Effector memory CD4-positive, alpha-beta T cell (primary cell): ENCODE results near the gene CD28.
A peak's percentile ranks its signal among the peaks of the same experiment; 100 is the strongest.

Experiments used
- DNase-seq, 3 donors: peaks; one replicate each; pipeline ENCODE4 v3.0.0-alpha.2; 2020
- H3K27ac ChIP-seq: 2 replicates; pipeline ENCODE4 v1.7.0; 2013; ENCODE audit warnings: mild to moderate bottlenecking, low read length, moderate library complexity; ENCODE audit not compliant: insufficient read depth, poor library complexity, severe bottlenecking
- H3K27me3 ChIP-seq: replicated peaks from 2 replicates; pipeline ENCODE4 v1.7.0; 2013; ENCODE audit warnings: mild to moderate bottlenecking, low read length; ENCODE audit not compliant: insufficient read depth, control insufficient read depth, poor library complexity, severe bottlenecking
- H3K36me3 ChIP-seq: 2 replicates; pipeline ENCODE4 v1.7.0; 2013; ENCODE audit warnings: mild to moderate bottlenecking, low read length, moderate library complexity; ENCODE audit not compliant: control insufficient read depth, insufficient read depth
- H3K4me1 ChIP-seq: 2 replicates; pipeline ENCODE4 v1.7.0; 2013; ENCODE audit warnings: low read length, mild to moderate bottlenecking; ENCODE audit not compliant: control insufficient read depth, insufficient read depth, poor library complexity, severe bottlenecking
- H3K4me3 ChIP-seq: 2 replicates; pipeline ENCODE4 v1.7.0; 2013; ENCODE audit warnings: low read length, low read depth, mild to moderate bottlenecking; ENCODE audit not compliant: insufficient read depth, poor library complexity, severe bottlenecking
- H3K9me3 ChIP-seq: 2 replicates; pipeline ENCODE4 v1.7.0; 2013; ENCODE audit warnings: mild to moderate bottlenecking, low read length, moderate library complexity; ENCODE audit not compliant: control insufficient read depth

CD28 gene

GRCh38 chr2:203721781-203722300 is 15.4 kb downstream of the CD28 start:
- Histone ChIP-seq H3K27ac (peak overlapping the region; percentile 70), H3K36me3 (peaks cover 3% of the 10 kb centered on the region), H3K27me3 (no peaks in the 10 kb centered on the region), H3K4me1 (peaks cover 55% of the 10 kb centered on the region), H3K4me3 (no peak overlapping the region), H3K9me3 (no peaks in the 10 kb centered on the region)
- no peak for DNase-seq

- H3K4me1 ChIP-seq, result peaks cover 50% of the 10 kb centered on the region
- no peak for DNase-seq
- peak overlapping the region; percentile 70 for H3K27ac ChIP-seq
- peaks cover 3% of the 10 kb centered on the region for H3K36me3 ChIP-seq
- H3K27me3 ChIP-seq, result no peaks in the 10 kb centered on the region
- no peaks in the 10 kb centered on the region for H3K9me3 ChIP-seq
- no peak overlapping the region for H3K4me3 ChIP-seq
These were observed 16.0 kb downstream of the CD28 start for GRCh38 chr2:203722411-203722810.

DNA sequence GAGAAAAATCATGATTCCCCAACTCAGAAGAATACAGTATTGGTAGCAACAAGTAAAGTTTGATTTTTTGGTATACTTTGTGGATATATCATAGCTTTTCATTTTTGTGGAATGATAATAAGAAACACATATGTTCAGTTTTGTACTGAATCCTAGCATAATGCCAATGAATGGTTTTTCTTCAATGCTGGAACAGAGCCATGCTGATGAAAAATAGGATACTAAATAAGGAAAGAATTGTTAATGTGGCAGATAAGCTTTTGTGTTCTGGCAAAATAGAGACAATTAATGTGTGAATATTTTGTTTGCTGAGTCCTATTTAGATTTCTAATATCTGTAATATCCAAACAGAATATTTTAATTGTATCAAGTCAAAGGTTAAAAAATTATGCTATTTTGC is 21.9 kb downstream of the CD28 start:
- Histone ChIP-seq H3K27me3 (no peaks in the 10 kb centered on the region), H3K4me1 (peaks cover 52% of the 10 kb centered on the region), H3K27ac (no peak overlapping the region), H3K9me3 (no peaks in the 10 kb centered on the region), H3K36me3 (peaks cover 36% of the 10 kb centered on the region), H3K4me3 (no peak overlapping the region)
- no peak for DNase-seq

- DNase-seq, result no peak
- Histone ChIP-seq H3K4me3 (no peak overlapping the region), H3K36me3 (peaks cover 49% of the 10 kb centered on the region), H3K9me3 (no peaks in the 10 kb centered on the region), H3K27me3 (no peaks in the 10 kb centered on the region), H3K4me1 (peaks cover 58% of the 10 kb centered on the region), H3K27ac (no peak overlapping the region)
These were observed 23.8 kb downstream of the CD28 start for GRCh38 chr2:203730076-203730729.

- Histone ChIP-seq H3K36me3 (peaks cover 56% of the 10 kb centered on the region), H3K27ac (peak overlapping the region; percentile 28), H3K27me3 (no peaks in the 10 kb centered on the region), H3K9me3 (no peaks in the 10 kb centered on the region), H3K4me1 (peaks cover 56% of the 10 kb centered on the region), H3K4me3 (no peak overlapping the region)
- DNase-seq, result no peak
These were observed 24.4 kb downstream of the CD28 start for GRCh38 chr2:203730883-203731282.

DNA sequence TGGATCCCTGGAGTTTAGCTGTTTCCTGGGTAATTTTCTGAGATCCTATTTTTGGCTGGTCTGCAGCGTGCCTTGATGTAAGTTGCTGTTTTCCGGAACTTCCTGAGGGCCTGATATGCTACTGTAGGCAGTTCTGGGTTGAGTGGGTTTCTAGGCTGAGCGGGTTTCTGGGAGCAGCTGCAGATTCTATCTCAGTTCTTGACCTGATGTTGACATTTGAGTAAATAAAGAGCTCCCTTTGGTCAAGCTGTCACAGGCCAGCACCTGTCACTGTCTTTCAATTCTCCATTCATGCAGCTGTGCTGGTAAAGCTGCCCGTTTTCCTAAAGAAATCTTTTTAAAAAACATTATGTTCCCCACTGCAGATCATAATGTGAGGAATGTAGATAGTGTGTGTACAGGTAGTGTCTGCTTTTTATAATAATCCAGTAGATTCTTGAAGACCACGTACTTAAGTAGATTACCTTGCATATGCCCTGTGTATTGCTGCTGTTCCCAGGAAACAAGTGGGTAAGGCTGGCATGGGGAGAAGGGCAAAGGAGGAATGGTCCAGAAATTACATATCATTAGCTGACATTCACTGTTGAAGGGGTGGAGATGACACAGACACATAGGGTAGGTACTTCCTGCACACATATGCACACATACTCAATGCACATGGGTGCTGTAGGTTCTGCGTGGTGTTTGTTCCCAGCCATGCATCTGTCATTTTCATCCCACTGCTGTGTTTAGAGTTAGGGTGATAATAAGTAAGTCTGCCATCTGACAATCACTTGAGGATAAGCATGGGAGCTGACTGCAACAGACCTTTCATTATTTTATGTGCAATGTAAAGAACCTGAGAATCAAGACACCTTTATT is 25.9 kb downstream of the CD28 start:
- no peak for DNase-seq
- Histone ChIP-seq H3K9me3 (no peaks in the 10 kb centered on the region), H3K36me3 (peaks cover 62% of the 10 kb centered on the region), H3K27me3 (no peaks in the 10 kb centered on the region), H3K4me3 (no peak overlapping the region), H3K4me1 (peaks cover 64% of the 10 kb centered on the region), H3K27ac (peak overlapping the region; percentile 39)

DNA sequence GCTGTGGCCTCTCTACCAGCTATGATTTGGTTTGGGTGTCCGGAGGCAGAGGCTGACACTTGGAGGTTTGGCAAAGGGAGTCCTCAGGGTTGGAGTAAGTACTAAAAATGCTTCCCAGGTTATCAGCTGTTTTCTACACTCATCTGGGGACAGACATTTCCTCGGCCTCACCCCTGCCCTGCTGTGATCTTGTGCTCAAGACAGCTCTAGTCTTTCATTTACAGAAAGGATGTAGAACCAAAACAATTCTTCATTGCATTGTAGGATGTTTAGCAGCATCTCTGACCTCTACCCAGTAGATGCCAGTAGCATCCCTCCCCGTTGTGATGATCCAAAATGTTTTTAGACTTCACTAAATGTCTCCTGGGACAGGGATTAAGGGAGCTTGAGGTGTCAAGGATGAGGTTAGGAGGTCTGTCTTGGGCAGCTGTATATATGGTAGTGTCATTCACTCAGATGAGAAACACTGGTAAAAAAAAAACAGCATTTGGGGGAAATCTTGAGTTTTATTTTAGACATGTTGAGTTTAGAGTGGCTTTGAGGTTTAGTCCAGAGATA is 26.6 kb downstream of the CD28 start:
- H3K27me3 ChIP-seq, result no peaks in the 10 kb centered on the region
- H3K4me1 ChIP-seq, result peaks cover 71% of the 10 kb centered on the region
- H3K4me3 ChIP-seq, result no peak overlapping the region
- H3K36me3 ChIP-seq, result peaks cover 62% of the 10 kb centered on the region
- H3K9me3 ChIP-seq, result no peaks in the 10 kb centered on the region
- no peak for DNase-seq
- peak overlapping the region; percentile 11 for H3K27ac ChIP-seq

DNA sequence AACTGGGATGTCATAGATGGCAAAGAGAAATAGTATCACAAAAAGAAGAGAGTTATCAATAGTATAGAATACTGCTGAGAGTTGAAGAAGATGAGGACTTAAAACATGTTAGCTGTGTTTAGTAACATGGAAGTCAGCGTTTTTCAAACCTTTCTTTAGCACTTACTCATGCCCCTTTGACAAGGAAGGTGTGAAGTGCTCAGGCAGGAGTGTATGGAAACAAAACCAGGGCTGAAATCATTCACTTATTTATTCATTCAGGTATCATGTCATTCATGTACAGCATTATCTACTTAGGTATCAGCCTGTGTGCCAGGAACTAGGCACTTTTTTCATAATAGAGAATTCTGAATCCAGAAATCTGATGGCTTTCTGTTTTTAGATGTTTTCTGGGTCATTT is 27.2 kb downstream of the CD28 start:
- DNase-seq, result no peak
- H3K36me3 ChIP-seq, result peaks cover 61% of the 10 kb centered on the region

DNA sequence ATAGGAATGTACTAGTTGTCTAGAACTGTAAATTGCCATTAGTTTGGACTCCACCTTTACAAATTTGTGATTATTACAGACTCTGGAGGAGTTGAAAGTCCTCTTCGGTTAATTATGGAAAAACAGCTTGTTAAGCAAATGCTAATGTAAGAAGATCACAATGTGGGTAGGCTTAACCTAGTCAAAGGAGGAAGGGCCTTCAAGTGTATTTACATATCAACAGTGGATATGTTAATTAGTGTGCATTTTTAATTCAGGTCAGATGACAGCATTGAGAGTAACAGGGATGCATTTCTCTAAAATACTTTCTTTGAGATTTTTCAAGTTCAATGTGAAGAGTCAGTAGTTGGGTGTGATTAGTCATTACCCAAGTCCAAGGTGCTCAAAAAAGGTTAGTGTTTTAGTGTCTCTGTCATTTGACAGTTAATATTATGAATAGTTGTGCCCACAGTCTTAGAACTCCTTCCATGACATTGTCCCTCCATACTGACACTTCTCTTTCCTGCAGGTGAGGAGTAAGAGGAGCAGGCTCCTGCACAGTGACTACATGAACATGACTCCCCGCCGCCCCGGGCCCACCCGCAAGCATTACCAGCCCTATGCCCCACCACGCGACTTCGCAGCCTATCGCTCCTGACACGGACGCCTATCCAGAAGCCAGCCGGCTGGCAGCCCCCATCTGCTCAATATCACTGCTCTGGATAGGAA is 28.0 kb downstream of the CD28 start:
- no peak for DNase-seq
- no peaks in the 10 kb centered on the region for H3K9me3 ChIP-seq
- H3K27ac ChIP-seq, result peak overlapping the region; percentile 27
- H3K27me3 ChIP-seq, result no peaks in the 10 kb centered on the region
- H3K4me3 ChIP-seq, result no peak overlapping the region
- peaks cover 79% of the 10 kb centered on the region for H3K4me1 ChIP-seq
- H3K36me3 ChIP-seq, result peaks cover 56% of the 10 kb centered on the region

More for the DNA sequence above, 27.2 kb downstream of the CD28 start:
- H3K4me3 ChIP-seq, result no peak overlapping the region
- H3K4me1 ChIP-seq, result peaks cover 78% of the 10 kb centered on the region
- no peaks in the 10 kb centered on the region for H3K27me3 ChIP-seq
- no peaks in the 10 kb centered on the region for H3K9me3 ChIP-seq
- H3K27ac ChIP-seq, result peak overlapping the region; percentile 11
